ENCODE measurements around the gene RAD54L. TPM values are rescaled to one million over a fixed set of nuclear protein-coding genes. Genes with fewer than 3 reads are reported as not detected.

RAD54L gene
- total and polyA plus RNA-seq, 4 experiments from 2014 or later, result 0.46 to 1.1 (median 1.0) TPM; not detected in 1

- no peak overlapping the region for H3K4me3 ChIP-seq (ENCODE audit: low read length in 2 of 2)
- H3K4me1 Mint-ChIP-seq, result peaks cover 11 to 25% (median 14%) of the 10 kb centered on the region in 4 donors
- ChIA-PET POLR2A (ENCODE audit: partially characterized antibody) (no interaction called here), CTCF (ENCODE audit: partially characterized antibody) (interaction anchor here (2.5 kb wide), 1 partner anchor 42 kb away, joined by 7 read pairs; the partner anchor contains the start of gene NSUN4)
- no peak overlapping the region for H3K27ac Mint-ChIP-seq
- H3K9me3 Mint-ChIP-seq, result no peaks in the 10 kb centered on the region
- no peaks in the 10 kb centered on the region for H3K27me3 Mint-ChIP-seq
- no peak overlapping the region for H3K4me3 Mint-ChIP-seq
- DNase-seq, result no peak
- peaks cover 25 to 36% of the 10 kb centered on the region in 2 donors for H3K36me3 Mint-ChIP-seq
- no peaks in the 10 kb centered on the region for H3K9me3 ChIP-seq (ENCODE audit: control insufficient read depth in 1 of 2, low read length in 2 of 2)
- no peak overlapping the region for H3K27ac ChIP-seq (ENCODE audit: low read depth, low read length)
- no peaks in the 10 kb centered on the region for H3K27me3 ChIP-seq (ENCODE audit: insufficient read depth, low read length)
- peaks cover 16% of the 10 kb centered on the region for H3K4me1 ChIP-seq (ENCODE audit: insufficient read depth, low read length)
- intact Hi-C loops (cut with micrococcal nuclease), result no loop called here
- H3K36me3 ChIP-seq (ENCODE audit: insufficient read depth, low read length), result peaks cover 25% of the 10 kb centered on the region
These were observed 50.8 kb downstream of the RAD54L start for GRCh38 chr1:46298387-46298786.

GRCh38 chr1:46300673-46301405 lies 53.3 kb downstream of the RAD54L start:
- peaks cover 12% of the 10 kb centered on the region for H3K36me3 ChIP-seq (ENCODE audit: insufficient read depth, low read length)
- H3K27ac ChIP-seq (ENCODE audit: low read depth, low read length), result no peak overlapping the region
- Mint-ChIP-seq H3K4me3 (peak overlapping the region; percentile 96 to 100 (median 98)), H3K27ac (peak overlapping the region; percentile 12 to 98 (median 89)), H3K9me3 (no peaks in the 10 kb centered on the region), H3K36me3 (peaks cover 18 to 34% of the 10 kb centered on the region in 2 donors), H3K27me3 (no peaks in the 10 kb centered on the region), H3K4me1 (peaks cover 17 to 40% (median 29%) of the 10 kb centered on the region in 4 donors)
- H3K27me3 ChIP-seq (ENCODE audit: insufficient read depth, low read length), result no peaks in the 10 kb centered on the region
- peaks cover 32% of the 10 kb centered on the region for H3K4me1 ChIP-seq (ENCODE audit: insufficient read depth, low read length)
- ChIA-PET POLR2A (ENCODE audit: partially characterized antibody) (no interaction called here), CTCF (ENCODE audit: partially characterized antibody) (interaction anchor here (1.0 to 1.5 kb wide), 2 partner anchors 47 to 56 kb away, joined by 3 read pairs; no protein-coding TSS in a partner anchor)
- peak overlapping the region in 1 of 2 donors; percentile 90 for H3K4me3 ChIP-seq (ENCODE audit: low read length in 2 of 2)
- no peak for DNase-seq
- intact Hi-C loops (cut with micrococcal nuclease), result loop anchor here (5.0 kb wide), 2 partner anchors 614 to 719 kb away; partner anchors contain the start of genes GPBP1L1, NASP and TMEM69
- H3K9me3 ChIP-seq (ENCODE audit: control insufficient read depth in 1 of 2, low read length in 2 of 2), result no peaks in the 10 kb centered on the region

GRCh38 chr1:46301406-46301807 lies 53.8 kb downstream of the RAD54L start:
- no peaks in the 10 kb centered on the region for H3K27me3 ChIP-seq (ENCODE audit: insufficient read depth, low read length)
- Mint-ChIP-seq H3K4me3 (peak overlapping the region; percentile 96 to 100 (median 98)), H3K9me3 (no peaks in the 10 kb centered on the region), H3K27me3 (no peaks in the 10 kb centered on the region), H3K36me3 (peaks cover 15 to 30% of the 10 kb centered on the region in 2 donors), H3K27ac (peak overlapping the region in 6 of 7 donors; percentile 20 to 98 (median 93)), H3K4me1 (peaks cover 19 to 46% (median 32%) of the 10 kb centered on the region in 4 donors)
- DNase-seq, result no peak
- ChIA-PET CTCF (ENCODE audit: partially characterized antibody) (interaction anchor here (1.0 to 1.5 kb wide), 2 partner anchors 46 to 56 kb away, joined by 3 read pairs; no protein-coding TSS in a partner anchor), POLR2A (ENCODE audit: partially characterized antibody) (no interaction called here)
- H3K4me3 ChIP-seq (ENCODE audit: low read length in 2 of 2), result peak overlapping the region in 1 of 2 donors; percentile 90
- H3K9me3 ChIP-seq (ENCODE audit: control insufficient read depth in 1 of 2, low read length in 2 of 2), result no peaks in the 10 kb centered on the region
- H3K27ac ChIP-seq (ENCODE audit: low read depth, low read length), result peak overlapping the region; percentile 94
- intact Hi-C loops (cut with micrococcal nuclease), result loop anchor here (5.0 kb wide), 2 partner anchors 614 to 719 kb away; partner anchors contain the start of genes GPBP1L1, NASP and TMEM69
- peaks cover 11% of the 10 kb centered on the region for H3K36me3 ChIP-seq (ENCODE audit: insufficient read depth, low read length)
- peaks cover 38% of the 10 kb centered on the region for H3K4me1 ChIP-seq (ENCODE audit: insufficient read depth, low read length)

DNA sequence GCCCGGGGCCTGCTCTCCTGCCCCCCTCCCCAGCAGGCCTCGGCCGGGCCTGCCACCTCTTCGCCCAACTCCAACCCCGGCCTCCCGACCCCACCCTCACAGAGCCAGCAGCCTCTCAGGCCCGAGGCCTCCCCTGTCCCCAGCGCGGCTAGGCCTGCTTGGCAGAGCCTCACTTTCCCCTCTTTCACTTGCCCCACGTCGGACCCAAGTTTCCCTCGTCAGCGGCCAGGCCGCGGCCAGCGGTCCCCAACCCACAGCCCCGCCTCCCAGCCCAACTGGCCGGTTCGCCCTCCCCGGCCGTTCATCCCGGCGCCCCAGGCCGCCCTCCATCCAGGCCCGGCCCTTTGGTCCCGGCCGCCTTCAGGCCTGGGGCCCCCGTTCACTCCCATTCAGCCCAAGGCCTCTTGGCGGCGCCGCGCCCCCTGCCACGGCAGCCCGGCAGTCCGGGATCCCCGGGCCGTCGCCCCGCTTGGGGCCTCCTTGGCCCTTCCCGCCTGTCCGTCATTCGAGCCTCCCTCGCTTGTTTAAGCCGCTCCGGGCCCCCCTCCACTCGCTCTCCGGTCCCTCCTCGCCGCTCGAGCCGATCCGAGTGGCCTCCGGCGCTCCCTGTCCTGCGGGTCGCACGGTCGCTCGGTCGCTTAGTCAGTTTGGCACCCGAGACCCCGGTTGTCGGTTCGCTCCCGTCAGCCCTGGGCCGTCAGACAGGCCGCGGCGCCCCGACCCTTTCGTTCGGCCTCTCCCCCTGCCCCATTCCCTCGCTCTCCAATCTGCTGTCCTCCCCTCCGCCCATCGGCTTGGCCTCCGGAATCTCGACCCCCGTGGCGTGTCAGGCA lies 54.5 kb downstream of the RAD54L start:
- Histone ChIP-seq H3K4me3 (ENCODE audit: low read length in 2 of 2) (peak overlapping the region; percentile 39 to 90), H3K9me3 (ENCODE audit: control insufficient read depth in 1 of 2, low read length in 2 of 2) (no peaks in the 10 kb centered on the region), H3K4me1 (ENCODE audit: insufficient read depth, low read length) (peaks cover 44% of the 10 kb centered on the region), H3K27me3 (ENCODE audit: insufficient read depth, low read length) (no peaks in the 10 kb centered on the region), H3K27ac (ENCODE audit: low read depth, low read length) (peak overlapping the region; percentile 94), H3K36me3 (ENCODE audit: insufficient read depth, low read length) (peaks cover 6% of the 10 kb centered on the region)
- peak overlapping the region; percentile 96 to 100 (median 98) for H3K4me3 Mint-ChIP-seq
- peaks cover 9 to 23% of the 10 kb centered on the region in 2 donors for H3K36me3 Mint-ChIP-seq
- peak overlapping the region; percentile 97 to 98 (median 98) for H3K27ac Mint-ChIP-seq
- CTCF ChIA-PET (ENCODE audit: partially characterized antibody), result interaction anchor here (1.0 to 2.5 kb wide), 4 partner anchors 39 to 57 kb away, joined by 3 to 23 read pairs (median 14); partner anchors contain the start of gene NSUN4
- H3K4me1 Mint-ChIP-seq, result peaks cover 19 to 52% (median 32%) of the 10 kb centered on the region in 4 donors
- no peaks in the 10 kb centered on the region for H3K9me3 Mint-ChIP-seq
- intact Hi-C loops (cut with micrococcal nuclease), result loop anchor here (2.0 to 5.0 kb wide), 4 partner anchors 39 to 720 kb away; partner anchors contain the start of genes EFCAB14, GPBP1L1, NASP and NSUN4
- H3K27me3 Mint-ChIP-seq, result no peaks in the 10 kb centered on the region
- POLR2A ChIA-PET (ENCODE audit: partially characterized antibody), result interaction anchor here (0.9 to 2.4 kb wide), 6 partner anchors 38 to 615 kb away, joined by 3 to 44 read pairs (median 8); partner anchors contain the start of genes GPBP1L1, MOB3C, NSUN4 and RAD54L
- peak; percentile 44 to 54 (median 51) for DNase-seq

- H3K36me3 Mint-ChIP-seq, result peaks cover 5 to 21% of the 10 kb centered on the region in 2 donors
- H3K27me3 Mint-ChIP-seq, result no peaks in the 10 kb centered on the region
- H3K4me3 Mint-ChIP-seq, result peak overlapping the region; percentile 96 to 100 (median 98)
- no peaks in the 10 kb centered on the region for H3K9me3 Mint-ChIP-seq
- ChIA-PET CTCF (ENCODE audit: partially characterized antibody) (interaction anchor here (1.0 to 2.5 kb wide), 10 partner anchors 11 to 79 kb away, joined by 3 to 23 read pairs (median 4); partner anchors contain the start of gene NSUN4), POLR2A (ENCODE audit: partially characterized antibody) (interaction anchor here (0.8 to 2.4 kb wide), 19 partner anchors 8 to 802 kb away, joined by 3 to 44 read pairs (median 5); partner anchors contain the start of genes CCDC163, GPBP1L1, MMACHC and MOB3C)
- Histone ChIP-seq H3K27me3 (ENCODE audit: insufficient read depth, low read length) (no peaks in the 10 kb centered on the region), H3K9me3 (ENCODE audit: control insufficient read depth in 1 of 2, low read length in 2 of 2) (no peaks in the 10 kb centered on the region), H3K4me1 (ENCODE audit: insufficient read depth, low read length) (peaks cover 50% of the 10 kb centered on the region), H3K27ac (ENCODE audit: low read depth, low read length) (peak overlapping the region; percentile 94), H3K36me3 (ENCODE audit: insufficient read depth, low read length) (no peaks in the 10 kb centered on the region), H3K4me3 (ENCODE audit: low read length in 2 of 2) (peak overlapping the region; percentile 39 to 90)
- no peak for DNase-seq
- H3K27ac Mint-ChIP-seq, result peak overlapping the region; percentile 97 to 98 (median 98)
- peaks cover 24 to 58% (median 37%) of the 10 kb centered on the region in 4 donors for H3K4me1 Mint-ChIP-seq
- intact Hi-C loops (cut with micrococcal nuclease), result loop anchor here (1.0 to 5.0 kb wide), 6 partner anchors 38 to 720 kb away; partner anchors contain the start of genes EFCAB14, GPBP1L1, NASP and NSUN4
These were observed 55.1 kb downstream of the RAD54L start for GRCh38 chr1:46302641-46303037.

DNA sequence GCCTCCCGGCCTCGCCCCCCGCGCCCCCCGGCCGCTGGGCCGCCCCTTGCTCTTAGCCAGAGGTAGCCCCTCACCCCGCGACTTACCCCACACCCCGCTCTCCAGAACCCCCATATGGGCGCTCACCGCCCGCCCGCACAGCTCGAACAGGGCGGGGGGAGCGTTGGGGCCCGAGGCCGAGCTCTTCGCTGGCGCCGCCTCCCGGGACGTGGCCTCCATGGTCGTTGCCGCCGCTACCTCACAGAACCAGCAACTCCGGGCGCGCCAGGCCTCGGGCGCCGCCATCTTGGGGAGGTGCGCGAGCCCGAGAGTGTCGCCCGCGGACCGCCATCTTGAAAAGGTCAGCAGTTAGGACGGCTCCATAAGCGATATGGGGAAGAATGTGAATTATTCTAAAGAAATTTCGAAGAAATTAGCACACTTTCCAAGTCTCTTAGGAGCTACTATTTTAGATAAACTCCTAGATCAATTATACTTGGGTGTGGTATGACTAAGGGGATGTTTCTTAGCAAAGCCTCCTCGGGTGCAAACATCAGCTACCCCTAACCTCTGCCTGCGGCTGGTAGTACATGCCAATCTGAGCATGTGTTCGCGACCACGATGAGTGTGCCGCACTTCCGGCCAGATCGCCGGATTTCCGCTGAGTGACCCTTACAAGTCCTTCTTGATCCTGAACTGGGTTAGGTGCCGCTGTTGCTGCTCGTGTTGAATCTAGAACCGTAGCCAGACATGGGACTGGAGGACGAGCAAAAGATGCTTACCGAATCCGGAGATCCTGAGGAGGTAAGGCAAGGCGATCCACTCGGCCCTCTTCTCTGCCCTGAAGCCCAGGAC lies 55.7 kb downstream of the RAD54L start, which contains the start of the genes LRRC41 and UQCRH:
Gene LRRC41, minus strand, starts transcription at position 579 of the 834 bp plus-strand sequence. Its CDS starts 294 bp downstream, at position 285.
Gene UQCRH, plus strand, starts transcription at position 661 of the 834 bp plus-strand sequence. Its CDS starts 69 bp downstream, at position 730.
- Mint-ChIP-seq H3K4me1 (peaks cover 26 to 64% (median 40%) of the 10 kb centered on the region in 4 donors), H3K4me3 (peak within 1 kb of the TSS; percentile 96 to 100 (median 98)), H3K27me3 (no peaks in the 10 kb centered on the region), H3K9me3 (no peaks in the 10 kb centered on the region), H3K27ac (peak within 1 kb of the TSS; percentile 97 to 98 (median 98)), H3K36me3 (peaks cover 4 to 18% of the 10 kb centered on the region in 2 donors)
- Histone ChIP-seq H3K27me3 (ENCODE audit: insufficient read depth, low read length) (no peaks in the 10 kb centered on the region), H3K4me1 (ENCODE audit: insufficient read depth, low read length) (peaks cover 54% of the 10 kb centered on the region), H3K36me3 (ENCODE audit: insufficient read depth, low read length) (no peaks in the 10 kb centered on the region), H3K9me3 (ENCODE audit: control insufficient read depth in 1 of 2, low read length in 2 of 2) (no peaks in the 10 kb centered on the region), H3K4me3 (ENCODE audit: low read length in 2 of 2) (peak within 1 kb of the TSS; percentile 73 to 90), H3K27ac (ENCODE audit: low read depth, low read length) (peak within 1 kb of the TSS; percentile 94)
- CTCF ChIA-PET (ENCODE audit: partially characterized antibody), result interaction anchor here (1.0 to 2.5 kb wide), 10 partner anchors 11 to 80 kb away, joined by 3 to 23 read pairs (median 4); partner anchors contain the start of gene NSUN4
- DNase-seq, result peak; percentile 94 to 96 (median 94)
- POLR2A ChIA-PET (ENCODE audit: partially characterized antibody), result interaction anchor here (0.7 to 2.4 kb wide), 22 partner anchors 9 to 803 kb away, joined by 3 to 44 read pairs (median 5); partner anchors contain the start of genes CCDC163, GPBP1L1, MMACHC and MOB3C
- intact Hi-C loops (cut with micrococcal nuclease), result loop anchor here (1.0 to 5.0 kb wide), 6 partner anchors 38 to 721 kb away; partner anchors contain the start of genes EFCAB14, GPBP1L1, NASP and NSUN4
